Natural killer cell (primary cell): ENCODE measurements around the gene NSUN6. TPM values are rescaled to one million over a fixed set of nuclear protein-coding genes. Genes with fewer than 3 reads are reported as not detected.

Experiments
- ATAC-seq, 3 donors: fragments of 150-1000 bp in 2 of 3; fragments of 200-7000 bp in 1 of 3; cut with Tn5 transposase; 1 replicate in 1 of 3; 2 replicates in 2 of 3; pipeline ENCODE4 v1.10.0; 2021; ENCODE audit warnings: mild to moderate bottlenecking in 2 of 3, moderate library complexity in 2 of 3
- DNase-seq, 2 donors: peaks; one replicate each; pipeline versions ENCODE4 v3.0.0 to v3.0.0-alpha.2; 2013 to 2021; ENCODE audit warnings: mixed read lengths in 1 of 2
- H3K27ac ChIP-seq: one replicate; pipeline ENCODE4 v1.5.1; 2013; ENCODE audit warnings: mild to moderate bottlenecking, low read length
- H3K27me3 ChIP-seq: one replicate; pipeline ENCODE4 v1.6.1; 2013; ENCODE audit warnings: low read length; ENCODE audit not compliant: control insufficient read depth, insufficient read depth
- H3K36me3 ChIP-seq: one replicate; pipeline ENCODE4 v1.6.1; 2013; ENCODE audit warnings: low read length; ENCODE audit not compliant: control insufficient read depth, insufficient read depth
- H3K4me1 ChIP-seq: one replicate; pipeline ENCODE4 v1.6.1; 2013; ENCODE audit warnings: low read length; ENCODE audit not compliant: control insufficient read depth, insufficient read depth
- H3K4me3 ChIP-seq: one replicate; pipeline ENCODE4 v1.5.1; 2013; ENCODE audit warnings: low read length
- H3K9me3 ChIP-seq: one replicate; pipeline ENCODE4 v1.6.1; 2013; ENCODE audit warnings: low read length; ENCODE audit not compliant: control insufficient read depth, insufficient read depth
- H3K27ac Mint-ChIP-seq, 2 donors: one replicate each; pipeline ENCODE4 v1.8.0; 2022; ENCODE audit warnings: mild to moderate bottlenecking in 2 of 2, mixed read lengths in 2 of 2, moderate library complexity in 1 of 2
- H3K27me3 Mint-ChIP-seq, 2 donors: one replicate each; pipeline ENCODE4 v1.8.0; 2022; ENCODE audit warnings: low read depth in 2 of 2, mixed read lengths in 2 of 2
- H3K36me3 Mint-ChIP-seq: one replicate; pipeline ENCODE4 v1.8.0; 2022; ENCODE audit warnings: mixed read lengths
- H3K4me1 Mint-ChIP-seq, 2 donors: one replicate each; pipeline ENCODE4 v1.8.0; 2022; ENCODE audit warnings: mixed read lengths in 2 of 2
- H3K4me3 Mint-ChIP-seq: one replicate; pipeline ENCODE4 v1.8.0; 2022; ENCODE audit warnings: mild to moderate bottlenecking, moderate library complexity, mixed read lengths
- H3K9me3 Mint-ChIP-seq, 2 donors: one replicate each; pipeline ENCODE4 v1.8.0; 2022; ENCODE audit warnings: mixed read lengths in 2 of 2
- CTCF ChIP-seq: fragments of 200-600 bp; IDR thresholded peaks from one replicate; pipeline ENCODE4 v1.8.0; 2022; ENCODE audit warnings: antibody characterized with exemption
- WGBS: methylation state at CpG from one replicate; pipeline ENCODE4 v1.1.7; 2013; ENCODE audit warnings: missing lambda C conversion rate; ENCODE audit not compliant: insufficient coverage; 5-methylcytosine and 5-hydroxymethylcytosine counted together
- intact Hi-C: fragments of 100-400 bp; cut with micrococcal nuclease; formaldehyde crosslinking; loops from one replicate; pipeline ENCODE4 v1.14.2; 2022
- total RNA-seq, 4 donors: library from RNA; stranded (reverse); fragments of 120-200 nt in 1 of 4; gene quantifications; one replicate each; pipeline versions ENCODE4 v1.2.3 to v1.2.4, GENCODE V29; 2013 to 2022

NSUN6 gene
- total RNA-seq, 3 donors from 2014 or later (not counting 1 experiment from before 2014, with no cell fraction given): 25.7 to 36.9 (median 26.4) TPM

- Mint-ChIP-seq H3K36me3 (no peaks in the 10 kb centered on the region), H3K27ac (no peak overlapping the region), H3K4me3 (no peak overlapping the region), H3K27me3 (no peaks in the 10 kb centered on the region), H3K4me1 (no peaks in the 10 kb centered on the region), H3K9me3 (no peaks in the 10 kb centered on the region)
- DNase-seq (no peak), ATAC-seq (no peak)
- Histone ChIP-seq H3K27me3 (no peaks in the 10 kb centered on the region), H3K9me3 (no peaks in the 10 kb centered on the region), H3K4me1 (no peaks in the 10 kb centered on the region), H3K36me3 (no peaks in the 10 kb centered on the region), H3K4me3 (no peak overlapping the region), H3K27ac (no peak overlapping the region)
- intact Hi-C loops: no loop called here
- 98% methylated on average over 5 of the region's 5 CpGs for WGBS
- TF ChIP-seq CTCF: no peak
Measured at GRCh38 chr10:18565006-18565405, 86.4 kb downstream of the NSUN6 start.

GRCh38 chr10:18563003-18563726 lies 88.2 kb downstream of the NSUN6 start:
- H3K36me3 ChIP-seq: no peaks in the 10 kb centered on the region
- WGBS: 95% methylated on average over 6 of the region's 6 CpGs
- Mint-ChIP-seq H3K4me1 (no peaks in the 10 kb centered on the region), H3K4me3 (no peak overlapping the region), H3K9me3 (no peaks in the 10 kb centered on the region), H3K27me3 (no peaks in the 10 kb centered on the region), H3K36me3 (no peaks in the 10 kb centered on the region), H3K27ac (no peak overlapping the region)
- no peak overlapping the region for H3K27ac ChIP-seq
- no peak overlapping the region for H3K4me3 ChIP-seq
- no peak for TF ChIP-seq CTCF
- ATAC-seq (no peak), DNase-seq (no peak)
- H3K27me3 ChIP-seq: no peaks in the 10 kb centered on the region
- H3K4me1 ChIP-seq: no peaks in the 10 kb centered on the region
- no peaks in the 10 kb centered on the region for H3K9me3 ChIP-seq
- intact Hi-C loops: no loop called here

- no peaks in the 10 kb centered on the region for H3K9me3 ChIP-seq
- no peaks in the 10 kb centered on the region for H3K36me3 Mint-ChIP-seq
- no peak overlapping the region for H3K27ac Mint-ChIP-seq
- H3K36me3 ChIP-seq: peaks cover 1% of the 10 kb centered on the region
- no peak overlapping the region for H3K27ac ChIP-seq
- intact Hi-C loops: no loop called here
- H3K4me3 Mint-ChIP-seq: no peak overlapping the region
- ATAC-seq (no peak), DNase-seq (no peak)
- H3K27me3 ChIP-seq: no peaks in the 10 kb centered on the region
- no peaks in the 10 kb centered on the region for H3K4me1 Mint-ChIP-seq
- no peaks in the 10 kb centered on the region for H3K4me1 ChIP-seq
- WGBS: 97% methylated on average over 8 of the region's 8 CpGs
- no peaks in the 10 kb centered on the region for H3K27me3 Mint-ChIP-seq
- no peaks in the 10 kb centered on the region for H3K9me3 Mint-ChIP-seq
- H3K4me3 ChIP-seq: no peak overlapping the region
- no peak for TF ChIP-seq CTCF
Measured at GRCh38 chr10:18561861-18562551, 89.4 kb downstream of the NSUN6 start.
